GM19023 (cell line): Measurements from ENCODE around the gene SPC24.
"Not testable (repeated sequence)": the region's sequence is repeated elsewhere in the genome, so short reads cannot be mapped to it uniquely, and the experiment has no call there.

Source experiments
- ATAC-seq: cut with Tn5 transposase; IDR thresholded peaks from one replicate; pipeline ENCODE4 v1.9.1; 2021; ENCODE audit warnings: mild to moderate bottlenecking, moderate library complexity; ENCODE audit not compliant: unreplicated experiment

Gene SPC24

DNA sequence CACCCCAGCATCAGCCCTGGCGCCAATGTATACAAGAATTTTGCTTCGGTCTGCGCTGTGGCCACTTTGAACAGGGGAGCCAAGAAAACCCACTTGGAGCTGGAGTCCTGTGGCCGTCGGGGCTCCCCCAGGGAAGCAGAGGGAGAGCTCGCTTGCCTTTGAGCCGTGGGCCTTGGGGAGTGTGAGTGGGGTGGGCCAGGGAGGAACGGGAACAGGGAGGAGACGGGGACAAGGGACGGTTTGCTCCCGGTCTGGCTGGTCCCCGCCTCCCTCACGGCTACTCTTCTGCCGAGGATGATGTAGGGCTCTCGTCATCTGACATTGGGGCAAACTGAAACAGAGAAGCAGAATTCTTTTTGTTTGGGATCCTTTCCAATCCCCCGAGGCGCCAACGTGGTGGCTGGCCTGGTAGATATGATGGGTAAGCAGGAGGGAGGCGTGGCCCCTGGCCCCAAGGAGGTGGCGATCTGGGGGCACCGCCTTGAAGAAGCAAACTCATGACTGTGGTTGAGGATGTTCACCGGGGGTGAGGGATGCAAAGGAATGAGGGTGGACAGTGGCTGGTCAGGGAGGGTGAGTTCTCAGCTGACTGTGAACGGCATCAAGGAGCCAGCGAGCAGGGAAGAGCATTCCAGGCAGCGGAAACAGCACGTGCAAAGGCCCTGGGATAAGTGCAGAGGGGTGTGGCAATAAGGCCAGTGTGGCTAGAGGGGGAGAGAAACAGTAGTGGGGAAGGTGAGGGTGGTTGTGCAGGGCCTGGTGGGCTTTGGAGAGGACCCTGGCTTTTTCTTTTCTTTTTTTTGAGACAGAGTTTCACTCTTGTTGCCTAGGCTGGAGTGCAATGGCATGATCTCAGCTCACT, 10.9 kb upstream of the SPC24 start:
- no peak for ATAC-seq

GRCh38 chr19:11165486-11166030, 10.0 kb upstream of the SPC24 start:
- ATAC-seq, result no peak

DNA sequence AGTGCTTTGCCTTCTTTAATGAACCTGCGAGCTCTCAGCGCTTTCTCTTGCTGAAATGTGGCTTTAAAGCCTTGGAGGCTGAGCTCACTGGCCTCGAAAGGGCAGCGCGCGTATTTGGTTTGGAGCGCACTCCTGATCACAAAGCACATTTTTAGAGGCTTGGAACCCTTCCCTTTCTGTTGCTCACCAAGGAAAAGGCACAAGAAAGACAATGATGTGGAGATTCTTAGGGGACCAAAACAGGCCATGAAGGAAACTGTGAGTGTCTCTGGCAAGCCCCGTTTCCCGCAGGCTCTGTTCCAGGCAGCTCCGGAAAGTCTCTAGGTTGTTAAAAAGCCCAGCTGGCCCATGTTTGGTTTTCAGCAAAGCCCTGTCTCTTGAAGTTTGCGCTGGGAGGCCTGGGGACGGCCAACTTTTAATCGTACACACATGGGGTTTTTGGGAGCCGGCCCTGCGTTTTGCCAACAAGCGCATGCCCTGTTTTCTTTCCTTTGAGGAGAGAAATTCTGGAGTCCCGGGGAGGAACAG, 9.4 kb upstream of the SPC24 start:
- ATAC-seq, result no peak

DNA sequence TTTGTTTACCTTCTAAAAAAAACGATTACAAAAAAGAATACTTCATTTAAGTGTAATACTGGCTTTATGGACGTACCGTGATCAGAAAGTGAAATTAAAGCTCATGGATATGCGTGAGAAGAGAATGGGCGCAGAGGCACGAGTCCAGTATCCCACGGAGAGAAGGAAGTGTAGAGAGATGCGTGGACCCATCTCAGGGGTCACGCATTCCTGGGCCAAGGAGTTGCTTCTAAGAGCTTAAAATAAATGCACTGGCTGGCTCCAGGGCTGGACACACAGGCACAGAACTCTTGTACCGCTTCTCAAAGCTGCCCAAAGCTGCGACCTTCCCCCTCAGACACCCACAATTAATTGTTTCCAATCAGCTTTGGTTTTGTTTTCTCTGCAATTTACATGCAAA, 8.7 kb upstream of the SPC24 start:
- ATAC-seq, result no peak

DNA sequence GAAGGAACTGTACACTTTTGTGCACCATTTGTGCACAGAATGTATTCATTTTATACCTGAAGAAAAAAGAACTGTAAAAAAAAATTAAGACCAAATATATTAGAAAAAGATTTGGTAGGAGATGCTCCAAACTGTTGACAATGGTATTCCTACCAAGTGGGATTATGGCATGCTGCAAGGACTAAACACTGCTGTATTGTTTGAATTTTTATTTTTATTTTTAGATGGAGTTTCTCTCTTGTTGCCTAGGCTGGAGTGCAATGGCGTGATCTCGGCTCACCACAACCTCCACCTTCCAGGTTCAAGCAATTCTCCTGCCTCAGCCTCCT, 4.8 kb upstream of the SPC24 start:
- ATAC-seq, result not testable (repeated sequence)

- no peak for ATAC-seq
Observed at GRCh38 chr19:11159598-11160439, 4.2 kb upstream of the SPC24 start.

GRCh38 chr19:11154683-11155047, 917 bp downstream of the SPC24 start:
- ATAC-seq, result no peak

DNA sequence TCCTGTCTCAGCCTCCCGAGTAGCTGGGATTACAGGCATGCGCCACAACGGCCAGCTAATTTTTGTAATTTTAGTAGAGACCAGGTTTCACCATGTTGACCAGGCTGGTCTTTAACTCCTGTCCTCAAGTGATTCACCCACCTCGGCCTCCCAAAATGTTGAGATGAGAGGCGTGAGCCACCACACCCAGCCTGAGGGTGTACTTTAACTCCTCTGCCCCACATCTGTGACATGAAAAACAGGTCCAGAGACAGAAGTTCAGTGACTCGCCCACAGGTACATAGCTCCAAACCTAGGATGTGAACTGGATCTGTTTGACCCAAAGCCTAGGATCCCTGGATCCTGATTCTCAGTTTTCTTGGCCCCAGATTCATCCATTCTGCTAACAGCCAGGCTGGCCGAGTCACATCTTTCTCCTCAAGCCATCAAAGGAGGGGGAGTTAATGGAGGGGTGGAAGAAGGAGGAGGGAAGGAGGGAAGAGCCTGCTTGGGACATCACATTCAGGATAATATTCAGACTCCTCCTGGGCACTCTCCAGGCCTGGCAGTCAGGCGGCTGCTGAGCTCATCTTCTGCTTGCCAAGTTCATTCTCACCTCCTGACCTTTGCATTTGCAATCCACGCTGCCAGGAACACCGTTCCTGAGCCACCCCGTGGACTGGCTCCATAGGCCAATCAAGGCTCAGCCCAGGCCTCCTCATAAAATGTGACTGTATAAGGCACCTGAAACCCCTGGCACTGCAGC, 3.1 kb downstream of the SPC24 start:
- no peak for ATAC-seq

- no peak for ATAC-seq
Observed at GRCh38 chr19:11151181-11151580, 4.4 kb downstream of the SPC24 start.

GRCh38 chr19:11148001-11148400, 7.6 kb downstream of the SPC24 start:
- no peak for ATAC-seq

DNA sequence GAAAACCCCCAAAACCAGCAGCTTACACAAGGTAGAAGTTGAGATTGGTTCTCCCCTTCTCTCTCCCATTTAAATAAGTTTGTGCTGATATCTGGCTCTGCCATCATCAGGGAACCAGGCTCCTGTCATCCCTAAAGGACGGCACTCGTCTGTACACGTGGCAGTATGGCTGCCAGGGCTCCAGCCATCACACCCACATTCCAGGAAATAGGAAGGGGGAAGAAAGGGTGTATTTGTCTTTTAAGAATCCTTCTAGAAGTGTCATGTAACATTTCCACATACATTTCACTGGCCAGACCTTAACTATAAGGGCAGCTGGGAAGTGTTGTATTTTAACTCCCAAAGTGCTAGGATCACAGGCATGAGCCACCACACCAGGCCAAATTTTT, 10.1 kb downstream of the SPC24 start:
- no peak for ATAC-seq

DNA sequence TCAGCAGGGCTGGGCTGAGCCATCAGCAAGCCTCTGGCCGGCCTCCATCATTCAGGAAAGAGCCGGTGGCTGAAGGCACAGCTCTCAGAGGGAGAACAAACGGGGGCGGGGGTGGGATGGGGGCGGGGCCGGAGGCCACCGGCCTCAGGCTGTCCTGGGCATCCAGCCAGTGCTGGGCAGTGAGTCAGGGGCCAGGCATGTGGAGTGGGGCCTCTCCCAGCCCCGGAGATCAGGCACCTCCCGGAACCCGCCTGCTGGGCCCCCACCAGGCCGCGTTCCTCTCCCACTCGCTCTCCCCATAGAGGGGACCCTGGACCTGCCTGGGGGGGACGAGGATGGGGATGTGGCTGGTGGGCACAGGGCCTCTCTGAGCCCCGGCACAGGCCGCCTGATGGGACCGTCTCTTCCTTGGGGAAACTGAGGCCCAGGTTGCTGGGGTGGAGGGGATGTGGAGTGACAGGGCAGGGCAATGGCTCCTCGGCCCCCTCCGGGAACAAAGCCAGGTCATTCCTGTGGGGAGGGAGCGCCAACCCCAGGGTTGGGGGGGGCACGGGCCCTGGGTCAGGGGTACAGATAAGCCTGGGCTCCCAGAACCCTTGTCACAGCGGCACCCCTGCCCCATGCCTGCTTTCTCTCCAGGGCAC, 12.9 kb downstream of the SPC24 start:
- no peak for ATAC-seq

- ATAC-seq, result no peak
Observed at GRCh38 chr19:11141937-11142527, 13.6 kb downstream of the SPC24 start.

- no peak for ATAC-seq
Observed at GRCh38 chr19:11140896-11141295, 14.7 kb downstream of the SPC24 start.

DNA sequence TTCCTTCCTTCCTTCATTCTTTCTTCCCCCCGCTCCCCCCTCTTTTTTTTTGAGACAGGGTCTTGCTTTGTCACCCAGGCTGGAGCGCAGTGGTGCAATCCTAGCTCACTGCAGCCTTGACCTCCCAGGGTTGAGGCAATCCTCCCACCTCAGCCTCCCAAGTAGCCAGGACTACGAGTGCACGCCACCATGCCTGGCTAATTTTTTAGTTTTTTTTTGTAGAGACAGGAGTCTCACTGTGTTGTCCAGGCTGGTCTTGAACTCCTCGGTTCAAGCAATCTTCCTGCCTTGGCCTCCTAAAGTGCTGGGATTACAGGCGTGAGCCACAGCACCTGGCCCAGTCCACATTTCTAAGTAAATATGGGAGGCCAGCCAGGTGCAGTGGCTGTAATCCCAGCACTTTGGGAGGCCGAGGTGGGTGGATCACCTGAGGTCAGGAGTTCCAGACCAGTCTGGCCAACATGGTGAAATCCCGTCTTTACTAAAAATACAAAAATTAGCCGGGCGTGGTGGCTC, 15.5 kb downstream of the SPC24 start:
- ATAC-seq, result not testable (repeated sequence)

GRCh38 chr19:11138601-11139300, 16.8 kb downstream of the SPC24 start:
- ATAC-seq, result no peak

GRCh38 chr19:11137542-11138384, 17.8 kb downstream of the SPC24 start:
- ATAC-seq, result no peak

DNA sequence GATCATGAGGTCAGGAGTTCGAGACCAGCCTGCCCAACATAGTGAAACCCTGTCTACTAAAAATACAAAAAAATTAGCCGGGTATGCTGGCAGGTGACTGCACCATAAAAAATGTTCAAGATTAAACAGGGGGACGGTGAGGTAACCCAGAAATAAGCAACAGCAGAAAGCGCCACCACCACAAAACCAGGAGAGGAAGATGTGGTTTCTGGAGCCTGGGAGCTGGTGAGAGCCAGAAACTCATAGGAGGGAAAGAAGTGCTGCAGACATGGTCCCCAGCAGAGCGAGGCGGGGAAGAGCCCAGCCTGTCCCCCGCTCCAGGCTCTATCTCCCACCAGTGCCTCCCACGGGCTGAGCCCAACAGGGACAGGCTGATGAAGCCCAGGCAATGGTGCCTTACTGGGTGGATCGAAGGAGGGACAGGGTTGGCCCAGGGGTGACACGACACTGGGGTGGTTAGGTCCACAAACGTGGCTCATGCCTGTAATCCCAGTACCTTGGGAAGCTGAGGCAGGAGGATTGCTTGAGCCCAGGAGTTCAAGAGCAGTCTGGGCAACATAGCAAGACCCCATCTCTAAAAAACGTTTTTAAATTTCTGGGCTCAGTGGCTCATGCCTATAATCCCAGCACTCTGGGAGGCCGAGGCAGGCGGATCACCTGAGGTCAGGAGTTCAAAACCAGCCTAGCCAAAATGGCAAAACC, 19.0 kb downstream of the SPC24 start:
- ATAC-seq, result no peak
